HG03565 (cell line): ENCODE results near the gene OR2F1.
"Not testable (repeated sequence)": the region's sequence is repeated elsewhere in the genome, so short reads cannot be mapped to it uniquely, and the experiment has no call there.

Source experiments
- ATAC-seq: cut with Tn5 transposase; IDR thresholded peaks from one replicate; pipeline ENCODE4 v1.9.1; 2021; ENCODE audit warnings: mild to moderate bottlenecking, moderate library complexity; ENCODE audit not compliant: unreplicated experiment

The OR2F1 gene

DNA sequence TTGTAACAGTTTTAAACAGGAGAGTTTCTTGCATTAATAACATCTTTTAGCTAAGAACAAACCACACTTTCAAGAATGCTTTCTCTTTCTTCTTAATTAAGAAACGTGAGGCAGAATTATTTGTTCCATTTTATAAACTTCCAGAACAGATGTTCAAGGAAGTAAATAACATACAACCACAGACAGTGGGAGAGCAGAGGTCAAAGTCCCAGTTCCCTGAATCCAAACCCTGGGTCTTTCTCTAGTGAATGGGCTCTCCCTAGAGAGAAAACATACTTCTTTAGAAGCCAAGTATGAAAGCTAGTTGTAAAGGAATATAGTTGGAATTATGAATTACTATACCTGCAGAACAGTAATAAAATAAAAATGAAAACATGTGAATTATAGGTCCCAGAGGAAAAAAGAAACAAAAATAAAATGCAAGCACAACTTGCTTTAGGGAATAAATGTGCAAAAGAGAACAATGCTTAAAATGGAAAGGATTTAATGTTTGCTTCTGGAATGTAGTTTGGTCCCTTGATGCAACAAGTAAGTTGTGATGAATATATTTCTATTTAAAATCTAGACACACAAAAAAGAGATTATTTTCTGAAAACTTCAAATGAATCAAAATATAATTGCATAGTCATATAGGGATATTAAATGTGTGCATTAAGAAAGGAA lies 51.5 kb downstream of the OR2F1 start:
- no peak for ATAC-seq

DNA sequence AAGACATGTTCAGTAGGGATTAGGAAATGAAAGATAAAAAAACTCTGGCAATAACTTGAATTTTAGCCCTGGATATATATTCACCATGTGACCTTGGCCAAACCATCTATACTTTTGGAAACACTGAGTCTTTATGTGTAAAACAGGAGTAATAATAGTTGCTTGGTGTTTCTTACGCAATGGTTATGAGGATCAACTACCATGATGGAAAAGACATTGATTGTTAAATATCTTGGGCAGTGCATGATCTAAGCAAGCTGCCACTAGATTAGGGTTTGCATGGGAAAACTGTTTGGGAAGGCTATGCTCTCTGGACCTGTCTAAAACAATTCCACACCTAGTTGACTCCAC lies 52.0 kb downstream of the OR2F1 start:
- no peak for ATAC-seq

DNA sequence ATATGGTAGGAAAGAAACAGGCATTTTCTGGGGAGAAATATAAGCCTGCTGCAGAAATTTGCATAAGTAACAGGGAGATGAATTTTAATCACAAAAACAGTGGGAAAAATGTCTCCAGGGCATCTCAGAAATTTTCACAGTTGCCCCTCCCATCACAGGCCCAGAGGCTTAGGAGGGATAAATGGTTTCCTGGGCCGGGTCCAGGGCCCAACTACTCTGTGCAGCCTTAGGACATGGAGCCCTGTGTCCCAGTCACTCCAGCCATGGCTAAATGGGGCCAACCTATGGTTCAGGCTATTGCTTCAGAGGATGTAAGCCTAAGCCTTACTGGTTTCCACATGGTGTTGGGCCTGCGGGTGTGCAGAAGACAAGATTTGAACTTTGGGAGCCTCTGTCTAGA lies 54.7 kb downstream of the OR2F1 start:
- ATAC-seq = no peak

DNA sequence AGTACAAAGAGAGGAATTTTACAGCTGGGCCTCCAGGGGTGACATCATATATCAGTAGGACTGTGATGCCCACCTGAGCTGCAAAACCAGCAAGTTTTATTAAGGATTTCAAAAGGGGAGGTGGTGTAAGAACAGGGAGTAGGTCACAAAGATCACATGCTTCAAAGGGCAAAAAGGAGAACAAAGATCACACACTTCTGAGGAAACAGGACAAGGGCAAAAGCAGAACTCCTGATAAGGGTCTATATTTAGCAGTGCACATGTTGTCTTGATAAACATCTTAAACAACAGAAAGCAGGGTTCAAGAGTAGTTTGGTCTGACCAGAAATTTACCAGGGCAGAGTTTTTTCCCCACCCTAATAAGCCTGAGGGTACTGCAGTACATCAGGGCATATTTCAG lies 55.4 kb downstream of the OR2F1 start:
- not testable (repeated sequence) for ATAC-seq

DNA sequence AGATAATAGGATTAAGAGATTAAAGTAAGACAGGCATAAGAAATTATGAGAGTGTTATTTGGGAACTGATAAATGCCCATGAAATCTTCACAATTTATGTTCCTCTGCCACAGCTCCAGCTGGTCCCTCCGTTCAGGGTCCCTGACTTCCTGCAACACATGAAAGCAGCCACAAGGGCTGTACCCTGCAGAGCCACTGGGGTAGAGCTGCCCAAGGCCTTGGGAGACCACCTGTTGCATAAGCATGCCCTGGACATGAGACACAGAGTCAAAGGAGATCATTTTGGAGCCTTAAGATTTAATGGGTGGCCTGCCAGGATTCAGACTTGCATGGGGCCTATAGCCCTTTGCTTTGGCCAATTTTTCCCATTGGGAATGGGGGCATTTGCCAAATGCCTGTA lies 56.2 kb downstream of the OR2F1 start:
- not testable (repeated sequence) for ATAC-seq

DNA sequence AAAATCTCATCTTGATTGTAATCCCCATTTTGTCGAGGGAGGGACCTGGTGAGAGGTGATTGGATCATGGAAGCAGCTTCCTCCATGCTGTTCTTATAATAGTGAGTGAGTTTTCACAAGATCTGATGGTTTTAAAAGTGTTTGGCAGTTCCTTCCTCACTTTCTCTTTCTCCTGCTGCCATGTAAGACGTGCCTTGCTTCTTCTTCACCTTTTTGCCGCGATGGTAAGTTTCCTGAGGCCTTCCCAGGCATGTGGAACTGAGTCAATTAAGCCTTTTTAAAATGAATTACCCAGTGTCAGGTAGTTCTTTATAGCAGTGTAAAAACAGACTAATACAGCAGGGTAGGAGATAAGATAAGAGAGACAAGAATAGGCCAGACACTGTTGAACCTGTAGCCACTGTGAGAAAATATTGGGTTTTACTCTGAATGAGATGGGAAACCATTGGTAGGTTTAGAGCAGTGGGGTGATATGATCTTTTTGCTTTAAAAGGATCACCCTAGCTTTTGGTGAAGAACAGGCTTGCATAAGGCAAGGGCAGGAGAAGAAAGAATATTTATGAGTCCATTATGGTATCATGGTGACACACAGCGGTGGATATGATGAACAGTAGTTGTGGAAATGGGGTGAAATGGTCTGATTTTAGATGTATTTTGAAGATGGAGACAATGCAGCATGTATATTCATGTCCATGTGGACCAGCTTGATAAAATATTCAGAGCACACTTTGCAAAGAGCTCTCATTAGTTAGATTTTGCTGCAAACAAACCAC lies 57.0 kb downstream of the OR2F1 start:
- no peak for ATAC-seq
